H1 (cell line): ENCODE measurements around the gene CHST12.
A peak's percentile ranks its signal among the peaks of the same experiment; 100 is the strongest.

Experiments
- BRCA1 ChIP-seq: IDR thresholded peaks from 2 replicates; pipeline ENCODE4 v1.6.1; 2012; ENCODE audit warnings: low read depth, low read length, improper control_type of control experiment
- CEBPB ChIP-seq: IDR thresholded peaks from 2 replicates; pipeline ENCODE4 v1.6.1; 2012; ENCODE audit warnings: low read depth, low read length
- CHD2 ChIP-seq: IDR thresholded peaks from 2 replicates; pipeline ENCODE4 v1.6.1; 2012; ENCODE audit warnings: low read length, improper control_type of control experiment
- CTCF ChIP-seq, 3 experiments: IDR thresholded peaks; 1 replicate in 2 of 3; 2 replicates in 1 of 3; pipeline versions ENCODE4 v1.5.1 to v1.6.1; 2011; ENCODE audit warnings: low read length in 3 of 3, mild to moderate bottlenecking in 3 of 3, inconsistent platforms in 2 of 3, low read depth in 1 of 3, moderate library complexity in 1 of 3; ENCODE audit not compliant: insufficient read depth in 1 of 3; ENCODE audit errors: control extremely low read depth in 1 of 3
- EGR1 ChIP-seq: IDR thresholded peaks from 2 replicates; pipeline ENCODE4 v1.6.1; 2011; ENCODE audit warnings: low read depth, low read length, borderline replicate concordance
- EP300 ChIP-seq, 2 experiments: IDR thresholded peaks; 1 replicate in 1 of 2; 2 replicates in 1 of 2; pipeline ENCODE4 v1.6.1; 2011 to 2012; ENCODE audit warnings: low read depth in 2 of 2, low read length in 2 of 2, mild to moderate bottlenecking in 2 of 2, borderline replicate concordance in 1 of 2, inconsistent platforms in 1 of 2, moderate library complexity in 1 of 2
- EZH2 ChIP-seq: fragments of 200-600 bp; sonication (generic); IDR thresholded peaks from 2 replicates; pipeline ENCODE4 v1.7.1; 2012; ENCODE audit warnings: low read depth, mild to moderate bottlenecking, moderate library complexity, low read length, inconsistent platforms; ENCODE audit not compliant: severe bottlenecking
- JUND ChIP-seq: IDR thresholded peaks from 2 replicates; pipeline ENCODE4 v1.6.1; 2011; ENCODE audit warnings: mild to moderate bottlenecking, improper control_type of control experiment, low read length
- KDM1A ChIP-seq: fragments of 200-600, 300-600 bp; sonication (generic); IDR thresholded peaks from 2 replicates; pipeline ENCODE4 v1.7.1; 2016; ENCODE audit warnings: mild to moderate bottlenecking, low read length, borderline replicate concordance
- POLR2A ChIP-seq, 2 experiments: IDR thresholded peaks; 1 replicate in 1 of 2; 2 replicates in 1 of 2; pipeline ENCODE4 v1.6.1; 2011; ENCODE audit warnings: low read depth in 2 of 2, low read length in 2 of 2, mild to moderate bottlenecking in 2 of 2; ENCODE audit errors: control extremely low read depth in 1 of 2
- SP2 ChIP-seq: IDR thresholded peaks from 2 replicates; pipeline ENCODE4 v1.6.1; 2012; ENCODE audit warnings: mild to moderate bottlenecking, low read length, inconsistent platforms
- TAF1 ChIP-seq: IDR thresholded peaks from 2 replicates; pipeline ENCODE4 v1.6.1; 2011; ENCODE audit warnings: mild to moderate bottlenecking, low read depth, low read length
- TCF12 ChIP-seq: IDR thresholded peaks from 2 replicates; pipeline ENCODE4 v1.6.1; 2011; ENCODE audit warnings: low read depth, mild to moderate bottlenecking, low read length
- ZNF274 ChIP-seq: IDR thresholded peaks from 2 replicates; pipeline ENCODE4 v1.7.0; 2012; ENCODE audit warnings: low read length, borderline replicate concordance; ENCODE audit errors: extremely low read depth

DNA sequence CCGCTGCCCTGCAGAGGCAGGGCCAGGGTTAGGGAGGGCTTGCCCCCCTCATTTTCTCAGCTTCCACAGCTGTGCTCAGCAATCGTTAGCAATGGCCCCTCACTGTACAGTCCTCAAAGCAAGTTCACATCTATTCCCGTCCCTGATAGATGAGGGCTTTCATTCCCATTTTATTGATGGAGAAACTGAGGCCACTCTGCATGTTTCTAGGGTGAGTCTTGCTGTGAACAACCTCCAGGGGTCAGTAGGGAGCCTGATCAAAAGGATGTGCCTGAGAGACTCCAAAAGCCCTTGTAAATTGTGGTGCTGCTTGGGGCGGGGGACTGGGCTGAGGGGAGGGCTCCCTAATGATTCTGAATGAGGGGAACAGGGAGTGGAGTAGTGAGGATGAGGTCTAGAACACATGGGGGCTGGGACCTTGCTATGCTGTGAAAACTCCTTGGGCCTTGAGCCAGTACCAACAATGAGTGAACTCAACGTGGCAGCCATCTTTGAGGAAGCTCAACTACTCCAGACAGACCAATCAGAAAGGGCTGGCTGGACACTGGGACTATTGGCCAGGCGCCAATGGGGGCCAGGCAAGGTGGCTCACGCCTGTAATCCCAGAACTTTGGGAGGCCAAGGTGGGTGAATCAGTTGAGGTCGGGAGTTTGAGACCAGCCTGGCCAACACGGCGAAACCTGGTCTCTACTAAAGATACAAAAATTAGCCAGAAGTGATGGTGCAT, 79.5 kb downstream of the CHST12 start:
- TF ChIP-seq CTCF (IDR thresholded peaks at IDR 0.05; ENCODE audit: control extremely low read depth in 1 of 3, insufficient read depth in 1 of 3, low read depth in 1 of 3, low read length in 3 of 3), result peak in 1 of 3 experiments; percentile 40; a peak in 1 of 4 replicates
- peak; percentile 95 for TF ChIP-seq KDM1A
- no peak for TF ChIP-seq EZH2
- no peak for TF ChIP-seq JUND
- no peak for TF ChIP-seq BRCA1
- no peak for TF ChIP-seq EP300 (IDR thresholded peaks at IDR 0.05; ENCODE audit: borderline replicate concordance in 1 of 2, low read depth in 2 of 2, low read length in 2 of 2)
- TF ChIP-seq CHD2, result no peak
- no peak for TF ChIP-seq TAF1
- TF ChIP-seq TCF12, result no peak
- TF ChIP-seq CEBPB, result no peak
- TF ChIP-seq SP2, result no peak
- no peak for TF ChIP-seq POLR2A (IDR thresholded peaks at IDR 0.05; ENCODE audit: control extremely low read depth in 1 of 2, low read depth in 2 of 2, low read length in 2 of 2)
- TF ChIP-seq EGR1, result no peak
- TF ChIP-seq ZNF274, result no peak
